Measurements from ENCODE around the gene GIT2. TPM values are rescaled to one million over a fixed set of nuclear protein-coding genes. Genes with fewer than 3 reads are reported as not detected.

Gene GIT2
- total RNA-seq, 1 experiment from 2014 or later = 40.0 TPM

GRCh38 chr12:109946913-109947312 is 49.3 kb downstream of the GIT2 start:
- Histone ChIP-seq H3K27ac (ENCODE audit: low read length) (no peak overlapping the region), H3K27me3 (ENCODE audit: control insufficient read depth, insufficient read depth, low read length) (no peaks in the 10 kb centered on the region), H3K4me1 (ENCODE audit: control insufficient read depth, insufficient read depth, low read length) (no peaks in the 10 kb centered on the region), H3K9me3 (ENCODE audit: control insufficient read depth, insufficient read depth, low read depth, low read length) (no peaks in the 10 kb centered on the region), H3K36me3 (ENCODE audit: control insufficient read depth, insufficient read depth, low read length) (peaks cover 7% of the 10 kb centered on the region), H3K4me3 (ENCODE audit: low read depth in 2 of 2, low read length in 2 of 2) (no peak overlapping the region)
- ATAC-seq (no peak), DNase-seq (ENCODE audit: low read depth, low spot score) (no peak)
- intact Hi-C loops (cut with micrococcal nuclease; ENCODE audit: unreplicated experiment) (no loop called here), in situ Hi-C loops (cut with HindIII; ENCODE audit: low pct_unique_long_range_greater_than_20kb, low sequenced_read_pairs) (no loop called here)
- CTCF ChIA-PET = interaction anchor here (0.6 kb wide), 1 partner anchor 183 kb away, joined by 3 read pairs; no protein-coding TSS in a partner anchor
- BruUV-seq (replicated peaks) = no TSS peak
- TF ChIP-seq, protein P1, sequence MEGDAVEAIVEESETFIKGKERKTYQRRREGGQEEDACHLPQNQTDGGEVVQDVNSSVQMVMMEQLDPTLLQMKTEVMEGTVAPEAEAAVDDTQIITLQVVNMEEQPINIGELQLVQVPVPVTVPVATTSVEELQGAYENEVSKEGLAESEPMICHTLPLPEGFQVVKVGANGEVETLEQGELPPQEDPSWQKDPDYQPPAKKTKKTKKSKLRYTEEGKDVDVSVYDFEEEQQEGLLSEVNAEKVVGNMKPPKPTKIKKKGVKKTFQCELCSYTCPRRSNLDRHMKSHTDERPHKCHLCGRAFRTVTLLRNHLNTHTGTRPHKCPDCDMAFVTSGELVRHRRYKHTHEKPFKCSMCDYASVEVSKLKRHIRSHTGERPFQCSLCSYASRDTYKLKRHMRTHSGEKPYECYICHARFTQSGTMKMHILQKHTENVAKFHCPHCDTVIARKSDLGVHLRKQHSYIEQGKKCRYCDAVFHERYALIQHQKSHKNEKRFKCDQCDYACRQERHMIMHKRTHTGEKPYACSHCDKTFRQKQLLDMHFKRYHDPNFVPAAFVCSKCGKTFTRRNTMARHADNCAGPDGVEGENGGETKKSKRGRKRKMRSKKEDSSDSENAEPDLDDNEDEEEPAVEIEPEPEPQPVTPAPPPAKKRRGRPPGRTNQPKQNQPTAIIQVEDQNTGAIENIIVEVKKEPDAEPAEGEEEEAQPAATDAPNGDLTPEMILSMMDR (IDR thresholded peaks at IDR 0.05) = no peak
- TF ChIP-seq, protein P2, sequence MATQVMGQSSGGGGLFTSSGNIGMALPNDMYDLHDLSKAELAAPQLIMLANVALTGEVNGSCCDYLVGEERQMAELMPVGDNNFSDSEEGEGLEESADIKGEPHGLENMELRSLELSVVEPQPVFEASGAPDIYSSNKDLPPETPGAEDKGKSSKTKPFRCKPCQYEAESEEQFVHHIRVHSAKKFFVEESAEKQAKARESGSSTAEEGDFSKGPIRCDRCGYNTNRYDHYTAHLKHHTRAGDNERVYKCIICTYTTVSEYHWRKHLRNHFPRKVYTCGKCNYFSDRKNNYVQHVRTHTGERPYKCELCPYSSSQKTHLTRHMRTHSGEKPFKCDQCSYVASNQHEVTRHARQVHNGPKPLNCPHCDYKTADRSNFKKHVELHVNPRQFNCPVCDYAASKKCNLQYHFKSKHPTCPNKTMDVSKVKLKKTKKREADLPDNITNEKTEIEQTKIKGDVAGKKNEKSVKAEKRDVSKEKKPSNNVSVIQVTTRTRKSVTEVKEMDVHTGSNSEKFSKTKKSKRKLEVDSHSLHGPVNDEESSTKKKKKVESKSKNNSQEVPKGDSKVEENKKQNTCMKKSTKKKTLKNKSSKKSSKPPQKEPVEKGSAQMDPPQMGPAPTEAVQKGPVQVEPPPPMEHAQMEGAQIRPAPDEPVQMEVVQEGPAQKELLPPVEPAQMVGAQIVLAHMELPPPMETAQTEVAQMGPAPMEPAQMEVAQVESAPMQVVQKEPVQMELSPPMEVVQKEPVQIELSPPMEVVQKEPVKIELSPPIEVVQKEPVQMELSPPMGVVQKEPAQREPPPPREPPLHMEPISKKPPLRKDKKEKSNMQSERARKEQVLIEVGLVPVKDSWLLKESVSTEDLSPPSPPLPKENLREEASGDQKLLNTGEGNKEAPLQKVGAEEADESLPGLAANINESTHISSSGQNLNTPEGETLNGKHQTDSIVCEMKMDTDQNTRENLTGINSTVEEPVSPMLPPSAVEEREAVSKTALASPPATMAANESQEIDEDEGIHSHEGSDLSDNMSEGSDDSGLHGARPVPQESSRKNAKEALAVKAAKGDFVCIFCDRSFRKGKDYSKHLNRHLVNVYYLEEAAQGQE (IDR thresholded peaks at IDR 0.05; ENCODE audit: insufficient read depth in 1 of 2, low read depth in 2 of 2, low read length in 1 of 2) = no peak
- no peak for TF ChIP-seq TCF7L2 (IDR thresholded peaks at IDR 0.05; ENCODE audit: low read depth, low read length)
- no peak for TF ChIP-seq SIN3A (IDR thresholded peaks at IDR 0.05; ENCODE audit: borderline replicate concordance, insufficient read depth, low read depth, low read length)
- TF ChIP-seq POLR2AphosphoS5 (IDR thresholded peaks at IDR 0.05; ENCODE audit: low read depth, low read length) = no peak
- POLR2A ChIA-PET = interaction anchor here (0.6 to 0.7 kb wide), 2 partner anchors 20 to 104 kb away, joined by 5 to 6 read pairs; no protein-coding TSS in a partner anchor

DNA sequence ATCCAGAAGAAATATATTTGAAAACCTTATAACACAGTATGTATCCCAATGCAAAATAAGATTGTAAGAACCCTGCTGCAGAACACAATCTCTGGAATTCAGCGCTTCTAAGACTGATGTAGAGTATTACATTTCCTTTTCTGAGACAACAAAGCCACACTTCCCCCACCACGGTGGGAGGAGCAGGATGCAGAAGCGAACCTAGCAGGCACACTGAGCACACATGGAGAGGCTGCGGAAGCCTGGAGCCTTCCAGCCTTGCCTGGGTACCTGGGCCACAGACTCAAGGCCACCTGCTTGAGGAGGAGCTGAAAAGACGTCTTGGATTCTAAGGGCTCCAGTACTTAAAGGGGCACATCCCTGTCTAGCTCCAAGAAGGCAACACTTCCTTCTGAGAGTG is 49.7 kb downstream of the GIT2 start:
- no peaks in the 10 kb centered on the region for H3K4me1 ChIP-seq (ENCODE audit: control insufficient read depth, insufficient read depth, low read length)
- DNase-seq (ENCODE audit: low read depth, low spot score) (no peak), ATAC-seq (no peak)
- no peak overlapping the region for H3K27ac ChIP-seq (ENCODE audit: low read length)
- ChIA-PET CTCF (no interaction called here), POLR2A (interaction anchor here (0.6 to 0.7 kb wide), 2 partner anchors 20 to 104 kb away, joined by 5 to 6 read pairs; no protein-coding TSS in a partner anchor)
- H3K27me3 ChIP-seq (ENCODE audit: control insufficient read depth, insufficient read depth, low read length) = no peaks in the 10 kb centered on the region
- no peak overlapping the region for H3K4me3 ChIP-seq (ENCODE audit: low read depth in 2 of 2, low read length in 2 of 2)
- TF ChIP-seq POLR2AphosphoS5 (IDR thresholded peaks at IDR 0.05; ENCODE audit: low read depth, low read length) (no peak), TCF7L2 (IDR thresholded peaks at IDR 0.05; ENCODE audit: low read depth, low read length) (no peak), SIN3A (IDR thresholded peaks at IDR 0.05; ENCODE audit: borderline replicate concordance, insufficient read depth, low read depth, low read length) (no peak)
- TF ChIP-seq, protein P1 (IDR thresholded peaks at IDR 0.05) = no peak
- TF ChIP-seq, protein P2 (IDR thresholded peaks at IDR 0.05; ENCODE audit: insufficient read depth in 1 of 2, low read depth in 2 of 2, low read length in 1 of 2) = no peak
- in situ Hi-C loops (cut with HindIII; ENCODE audit: low pct_unique_long_range_greater_than_20kb, low sequenced_read_pairs) = no loop called here
- H3K9me3 ChIP-seq (ENCODE audit: control insufficient read depth, insufficient read depth, low read depth, low read length) = no peaks in the 10 kb centered on the region
- intact Hi-C loops (cut with micrococcal nuclease; ENCODE audit: unreplicated experiment) = no loop called here
- no TSS peak for BruUV-seq (replicated peaks)
- peaks cover 7% of the 10 kb centered on the region for H3K36me3 ChIP-seq (ENCODE audit: control insufficient read depth, insufficient read depth, low read length)

All from Panc1 (cell line).